ENCODE data around the gene MORC3.
"Not testable (repeated sequence)": the region's sequence is repeated elsewhere in the genome, so short reads cannot be mapped to it uniquely, and the experiment has no call there.

Gene MORC3, protein sequence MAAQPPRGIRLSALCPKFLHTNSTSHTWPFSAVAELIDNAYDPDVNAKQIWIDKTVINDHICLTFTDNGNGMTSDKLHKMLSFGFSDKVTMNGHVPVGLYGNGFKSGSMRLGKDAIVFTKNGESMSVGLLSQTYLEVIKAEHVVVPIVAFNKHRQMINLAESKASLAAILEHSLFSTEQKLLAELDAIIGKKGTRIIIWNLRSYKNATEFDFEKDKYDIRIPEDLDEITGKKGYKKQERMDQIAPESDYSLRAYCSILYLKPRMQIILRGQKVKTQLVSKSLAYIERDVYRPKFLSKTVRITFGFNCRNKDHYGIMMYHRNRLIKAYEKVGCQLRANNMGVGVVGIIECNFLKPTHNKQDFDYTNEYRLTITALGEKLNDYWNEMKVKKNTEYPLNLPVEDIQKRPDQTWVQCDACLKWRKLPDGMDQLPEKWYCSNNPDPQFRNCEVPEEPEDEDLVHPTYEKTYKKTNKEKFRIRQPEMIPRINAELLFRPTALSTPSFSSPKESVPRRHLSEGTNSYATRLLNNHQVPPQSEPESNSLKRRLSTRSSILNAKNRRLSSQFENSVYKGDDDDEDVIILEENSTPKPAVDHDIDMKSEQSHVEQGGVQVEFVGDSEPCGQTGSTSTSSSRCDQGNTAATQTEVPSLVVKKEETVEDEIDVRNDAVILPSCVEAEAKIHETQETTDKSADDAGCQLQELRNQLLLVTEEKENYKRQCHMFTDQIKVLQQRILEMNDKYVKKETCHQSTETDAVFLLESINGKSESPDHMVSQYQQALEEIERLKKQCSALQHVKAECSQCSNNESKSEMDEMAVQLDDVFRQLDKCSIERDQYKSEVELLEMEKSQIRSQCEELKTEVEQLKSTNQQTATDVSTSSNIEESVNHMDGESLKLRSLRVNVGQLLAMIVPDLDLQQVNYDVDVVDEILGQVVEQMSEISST

DNA sequence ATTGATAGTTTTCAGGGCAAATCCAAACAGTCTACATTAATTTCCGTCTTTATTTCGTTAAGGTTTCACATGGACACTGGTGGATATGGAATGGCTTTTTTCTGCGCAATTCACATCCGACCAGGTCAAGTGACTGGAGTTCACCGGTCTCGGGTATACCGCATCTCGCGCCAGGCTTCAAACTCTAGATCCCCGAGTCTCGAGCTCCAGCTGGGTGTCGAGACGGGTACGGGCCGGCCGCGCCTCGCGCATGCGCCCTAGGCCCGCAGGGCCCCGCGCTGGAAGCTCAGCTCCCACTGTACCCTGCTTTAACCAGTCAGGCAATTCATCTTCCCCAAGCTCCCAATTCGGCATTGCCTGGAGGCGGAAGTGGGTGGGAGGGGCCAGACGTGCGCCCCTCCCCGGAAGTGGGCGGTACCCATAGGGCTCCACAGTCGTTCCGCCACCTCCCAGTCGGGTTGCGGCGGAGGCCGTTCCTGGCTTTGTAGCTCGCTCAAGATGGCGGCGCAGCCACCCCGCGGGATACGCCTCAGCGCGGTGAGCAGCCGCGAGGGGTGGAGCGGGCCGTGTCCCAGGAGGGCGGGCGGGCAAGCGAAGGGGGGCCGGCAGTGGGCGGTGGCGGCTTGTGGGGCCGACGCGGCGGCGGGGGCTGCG is at the start of gene MORC3:
MORC3 (plus strand) TSS at position 431 of the 654 bp plus-strand sequence; CDS start at position 499, 68 bp downstream.
- peak; percentile 43 for FAIRE-seq

DNA sequence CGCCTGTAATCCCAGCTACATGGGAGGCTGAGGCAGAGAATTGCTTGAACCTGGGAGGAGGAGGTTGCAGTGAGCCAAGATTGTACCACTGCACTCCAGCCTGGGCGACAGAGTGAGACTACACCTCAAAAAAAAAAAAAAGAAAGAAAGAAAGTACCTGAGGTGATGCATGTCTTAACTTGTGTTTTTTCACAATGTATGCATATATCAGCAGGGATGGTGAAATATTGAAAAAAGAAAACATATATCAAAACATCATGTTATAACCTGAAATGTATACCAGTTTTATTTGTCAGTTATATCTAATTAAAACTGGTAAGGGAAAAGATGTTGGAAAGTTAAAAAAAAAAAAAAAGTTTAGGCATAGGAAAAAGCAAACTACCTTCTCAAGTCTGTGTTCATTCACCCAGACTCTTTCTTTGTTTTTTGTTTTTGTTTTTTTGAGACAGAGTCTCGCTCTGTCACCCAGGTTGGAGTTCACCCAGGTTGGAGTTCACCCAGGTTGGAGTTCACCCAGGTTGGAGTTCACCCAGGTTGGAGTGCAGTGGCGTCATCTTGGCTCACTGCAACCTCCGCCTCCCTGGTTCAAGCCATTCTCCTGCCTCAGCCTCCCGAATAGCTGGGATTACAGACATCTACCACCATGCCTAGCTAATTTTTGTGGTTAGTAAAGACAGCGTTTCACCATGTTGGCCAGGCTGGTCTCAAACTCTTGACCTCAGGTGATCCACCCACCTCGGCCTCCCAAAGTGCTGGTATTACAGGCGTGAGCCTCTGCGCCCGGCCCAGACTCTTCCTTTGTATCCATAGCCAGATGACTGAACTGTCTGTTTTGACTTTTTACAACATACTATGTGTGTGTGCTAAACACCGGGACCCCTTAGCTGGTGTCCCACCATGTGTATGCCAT is 49.0 kb upstream of the MORC3 start:
- FAIRE-seq: not testable (repeated sequence)

DNA sequence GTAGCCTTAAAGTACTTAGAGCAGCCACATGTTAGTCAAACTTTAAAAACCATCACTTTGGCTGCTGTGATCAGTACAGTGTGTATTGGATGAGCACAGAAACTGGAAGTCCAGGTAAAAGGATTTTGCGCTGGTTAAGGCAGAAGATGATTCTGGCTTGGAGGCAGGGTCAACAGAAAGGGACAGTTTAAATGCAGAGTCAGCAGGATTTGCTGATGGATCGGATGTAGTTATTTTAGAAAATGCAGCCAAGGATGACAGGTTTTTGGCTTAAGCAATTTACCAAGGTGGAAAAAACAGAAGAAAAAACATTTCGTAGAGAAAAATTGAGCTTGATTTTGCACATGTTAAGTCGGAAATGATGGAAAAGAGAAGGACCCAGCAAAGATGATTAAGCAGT is 45.9 kb upstream of the MORC3 start:
- FAIRE-seq: no peak

DNA sequence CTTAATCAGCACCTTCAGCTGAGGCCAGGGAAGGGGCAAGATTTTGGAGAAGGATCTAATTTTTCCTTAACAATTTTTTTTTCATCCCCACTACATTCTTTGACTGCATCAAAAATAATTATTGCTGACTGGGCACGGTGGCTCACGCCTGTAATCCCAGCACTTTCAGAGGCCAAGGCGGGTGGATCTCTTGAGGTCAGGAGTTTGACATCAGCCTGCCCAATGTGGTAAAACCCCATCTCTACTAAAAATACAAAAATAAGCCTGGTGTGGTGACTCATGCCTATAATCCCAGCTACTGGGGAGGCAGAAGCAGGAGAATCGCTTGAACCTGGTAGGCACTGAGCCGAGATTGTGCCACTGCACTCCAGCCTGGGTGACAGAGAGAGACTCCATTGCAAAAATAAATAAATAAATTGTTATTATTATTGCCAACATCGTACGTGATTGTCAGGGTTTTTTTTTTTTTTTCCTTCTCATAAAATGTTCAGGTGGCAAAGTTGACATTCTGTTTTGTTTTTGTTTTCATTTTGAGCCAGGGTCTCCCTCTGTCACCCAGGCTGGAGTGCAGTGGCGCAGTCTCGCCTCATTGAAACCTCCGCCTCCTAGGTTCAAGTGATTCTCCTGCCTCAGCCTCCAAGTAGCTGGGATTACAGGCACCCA is 37.3 kb upstream of the MORC3 start:
- FAIRE-seq: no peak

DNA sequence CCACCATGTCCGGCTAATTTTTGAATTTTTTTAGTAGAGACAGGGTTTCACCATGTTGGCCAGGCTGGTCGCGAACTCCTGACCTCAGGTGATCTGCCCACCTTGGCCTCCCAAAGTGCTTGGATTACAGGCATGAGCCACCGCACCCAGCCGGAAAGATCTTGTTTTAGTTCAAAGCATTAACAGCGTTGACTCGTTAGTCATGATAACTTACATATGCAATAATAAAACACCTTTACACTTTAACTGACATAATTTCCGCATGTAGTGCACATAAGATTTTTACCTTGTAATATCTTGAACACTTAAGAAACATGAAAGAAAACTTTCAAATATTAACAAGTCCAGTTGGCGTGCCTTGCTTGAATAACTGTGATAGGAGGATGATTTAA is 36.8 kb upstream of the MORC3 start:
- not testable (repeated sequence) for FAIRE-seq

DNA sequence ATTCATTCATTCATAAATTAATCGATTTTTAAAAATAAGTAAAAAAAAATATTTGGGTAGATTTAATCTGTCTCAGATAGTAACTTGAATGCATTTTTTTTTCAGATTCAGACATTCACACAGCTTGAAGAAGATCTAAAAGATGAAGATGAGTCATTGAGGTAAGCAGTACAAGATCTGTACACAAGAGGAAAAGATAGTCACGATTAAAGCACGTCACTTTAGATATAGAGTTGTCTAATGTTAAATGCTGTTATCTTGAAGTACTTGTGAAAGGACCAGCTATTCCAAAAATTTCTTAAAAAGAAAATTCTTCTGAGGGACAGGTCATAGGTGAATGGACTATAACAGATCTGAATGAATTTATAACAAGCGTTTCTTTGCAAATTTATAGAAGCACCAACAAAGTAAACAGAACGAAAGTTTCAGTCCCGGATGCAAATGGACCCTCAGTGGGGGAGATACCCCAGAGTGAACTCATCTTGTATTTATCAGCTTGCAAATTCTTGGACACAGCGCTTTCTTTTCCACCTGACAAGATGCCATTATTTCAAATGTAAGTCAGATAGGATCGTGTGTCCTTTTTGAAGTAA is 31.2 kb upstream of the MORC3 start:
- no peak for FAIRE-seq

DNA sequence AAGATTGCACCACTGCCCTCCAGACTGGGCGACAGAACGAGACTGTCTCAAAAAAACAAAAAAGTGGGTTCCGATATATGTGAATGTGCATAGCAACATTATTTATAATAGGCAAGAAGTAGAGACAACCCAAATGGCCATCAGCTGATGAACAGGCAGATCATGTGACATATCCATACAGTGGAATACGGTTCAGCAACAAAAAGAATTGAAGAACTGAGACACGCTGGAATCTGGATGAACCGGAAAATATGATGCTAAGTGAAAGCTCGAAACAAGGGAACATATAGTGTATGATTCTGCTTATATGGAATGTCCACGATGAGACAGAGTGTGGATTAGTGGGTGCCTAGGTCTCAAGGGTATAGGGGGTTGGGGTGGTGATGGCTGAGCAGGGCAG is 28.5 kb upstream of the MORC3 start:
- FAIRE-seq: no peak

DNA sequence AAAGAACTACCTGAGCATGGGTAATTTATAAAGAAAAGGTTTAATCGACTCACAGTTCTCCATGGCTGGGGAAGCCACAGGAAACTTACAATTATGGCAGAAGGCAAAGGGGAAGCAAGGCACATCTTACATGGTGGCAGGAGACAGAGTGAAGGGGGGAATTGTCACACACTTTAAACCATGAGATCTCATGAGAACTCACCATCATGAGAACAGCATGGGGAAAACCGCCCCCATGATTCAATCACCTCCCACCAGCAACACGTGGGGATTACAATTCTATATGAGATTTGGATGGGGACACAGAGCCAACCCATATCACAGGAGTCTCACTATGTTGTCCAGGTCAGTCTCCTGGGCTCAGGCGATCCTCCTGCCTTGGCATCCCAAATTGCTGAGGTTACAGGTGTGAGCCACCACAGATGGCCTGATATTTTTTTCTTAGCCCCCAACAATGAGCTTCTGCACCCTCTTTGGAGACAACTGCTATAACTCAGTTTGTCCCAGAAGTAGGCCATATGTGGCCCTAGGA is 22.5 kb upstream of the MORC3 start:
- FAIRE-seq: no peak

DNA sequence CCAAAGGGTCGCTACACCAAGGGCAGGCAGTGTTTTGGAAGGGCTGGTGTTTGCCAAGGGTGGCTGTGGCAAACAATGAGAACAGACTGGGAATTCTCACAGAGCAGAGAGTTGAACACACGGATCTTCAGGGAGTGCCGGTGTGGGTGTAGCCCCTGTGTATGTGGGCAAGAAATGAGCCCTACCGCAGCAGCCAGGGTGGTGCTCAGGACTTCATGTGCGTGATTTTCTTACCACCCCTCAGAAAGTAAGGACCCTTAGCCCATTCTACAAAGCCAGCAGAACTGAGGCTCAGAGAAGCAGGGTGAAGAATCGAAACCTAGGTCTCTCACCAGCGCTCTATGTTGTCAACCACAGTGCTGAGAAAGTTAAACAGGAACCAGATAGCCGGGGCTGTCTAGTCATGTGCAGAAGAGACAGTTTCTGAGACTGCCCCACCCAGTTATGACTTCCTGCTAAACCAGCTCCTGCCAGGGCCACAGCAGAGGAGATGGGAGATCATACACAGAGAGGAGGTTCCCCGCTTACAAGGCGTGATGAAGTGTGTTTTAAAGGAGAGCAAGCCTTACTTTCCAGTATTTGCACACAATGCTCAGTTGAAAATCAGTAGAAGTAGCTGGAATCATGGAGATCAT is 21.9 kb upstream of the MORC3 start:
- FAIRE-seq: no peak

DNA sequence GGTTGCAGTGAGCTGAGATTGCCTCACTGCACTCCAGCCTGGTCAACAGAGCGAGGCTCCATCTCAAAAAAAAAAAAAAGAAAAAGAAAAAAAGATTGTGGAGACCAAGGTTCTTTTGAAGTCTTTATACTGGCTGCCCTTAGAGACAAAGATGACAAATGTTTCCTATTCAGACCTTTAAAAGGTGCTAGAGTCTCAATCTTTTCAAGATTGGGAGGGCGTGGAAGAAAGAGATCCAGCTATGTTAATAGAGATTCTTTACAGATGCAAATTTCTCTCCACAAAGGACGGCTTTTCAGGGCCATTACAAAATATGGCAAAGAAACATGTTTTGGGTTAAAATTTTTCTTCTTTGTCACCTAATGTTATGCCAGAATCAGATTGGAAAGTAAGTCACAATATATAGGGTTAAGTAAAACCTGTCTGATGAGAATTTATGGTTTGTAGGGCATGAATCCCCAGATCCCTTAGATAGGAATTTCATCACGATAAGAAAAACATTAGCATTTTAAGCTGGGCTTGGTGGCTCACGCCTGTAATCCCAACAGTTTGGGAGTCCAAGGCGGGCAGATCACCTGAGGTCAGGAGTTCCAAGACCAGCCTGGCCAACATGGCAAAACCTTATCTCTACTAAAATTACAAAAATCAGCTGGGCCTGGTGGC is 13.0 kb upstream of the MORC3 start:
- no peak for FAIRE-seq

DNA sequence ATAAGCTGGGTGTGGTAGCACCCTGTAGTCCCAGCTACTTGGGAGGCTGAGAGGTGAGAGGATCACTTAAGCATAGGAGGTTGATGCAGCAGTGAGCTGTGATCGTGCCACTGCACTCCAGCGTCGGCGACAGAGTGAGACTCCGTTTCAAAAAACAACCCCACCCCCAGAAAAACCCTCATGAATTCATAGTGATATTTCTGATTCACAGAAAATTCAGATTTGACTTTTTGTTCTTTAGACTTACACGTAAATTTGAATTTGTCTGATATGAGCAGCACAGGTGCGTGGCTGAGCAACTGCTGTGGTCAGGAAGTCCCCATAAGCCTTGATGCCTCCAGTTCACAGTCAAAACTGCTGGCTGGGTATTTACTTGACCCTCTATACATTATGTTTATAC is 10.0 kb upstream of the MORC3 start:
- FAIRE-seq: no peak

DNA sequence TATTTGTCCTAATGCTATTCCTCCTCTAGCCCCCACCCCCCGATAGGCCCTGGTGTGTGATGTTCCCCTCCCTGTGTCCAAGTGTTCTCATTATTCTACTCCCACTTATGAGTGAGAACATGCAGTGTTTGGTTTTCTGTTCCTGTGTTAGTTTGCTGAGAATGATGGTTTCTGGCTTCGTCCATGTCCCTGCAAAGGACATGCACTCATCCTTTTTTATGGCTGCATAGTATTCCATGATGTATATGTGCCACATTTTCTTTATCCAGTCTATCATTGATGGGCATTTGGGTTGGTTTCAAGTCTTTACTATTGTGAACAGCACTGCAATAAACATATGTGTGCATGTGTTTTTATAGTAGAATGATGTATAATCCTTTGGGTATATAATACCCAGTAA is 6.6 kb upstream of the MORC3 start:
- not testable (repeated sequence) for FAIRE-seq

DNA sequence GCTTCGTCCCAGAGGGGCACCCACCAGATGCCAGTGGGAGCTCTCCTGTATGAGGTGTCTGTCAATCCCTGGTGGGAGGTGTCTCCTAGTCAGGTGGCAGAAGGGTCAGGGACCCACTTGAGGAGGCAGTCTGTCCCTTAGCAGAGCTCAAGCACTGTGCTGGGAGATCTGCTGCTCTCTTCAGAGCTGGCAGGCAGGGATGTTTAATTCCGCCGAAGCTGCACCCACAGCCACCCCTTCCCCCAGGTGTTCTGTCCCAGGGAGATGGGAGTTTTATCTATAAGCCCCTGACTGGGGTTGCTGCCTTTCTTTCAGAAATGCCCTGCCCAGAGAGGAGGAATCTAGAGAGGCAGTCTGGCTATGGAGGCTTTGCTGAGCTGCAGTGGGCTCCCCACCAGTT is 4.0 kb upstream of the MORC3 start:
- not testable (repeated sequence) for FAIRE-seq

DNA sequence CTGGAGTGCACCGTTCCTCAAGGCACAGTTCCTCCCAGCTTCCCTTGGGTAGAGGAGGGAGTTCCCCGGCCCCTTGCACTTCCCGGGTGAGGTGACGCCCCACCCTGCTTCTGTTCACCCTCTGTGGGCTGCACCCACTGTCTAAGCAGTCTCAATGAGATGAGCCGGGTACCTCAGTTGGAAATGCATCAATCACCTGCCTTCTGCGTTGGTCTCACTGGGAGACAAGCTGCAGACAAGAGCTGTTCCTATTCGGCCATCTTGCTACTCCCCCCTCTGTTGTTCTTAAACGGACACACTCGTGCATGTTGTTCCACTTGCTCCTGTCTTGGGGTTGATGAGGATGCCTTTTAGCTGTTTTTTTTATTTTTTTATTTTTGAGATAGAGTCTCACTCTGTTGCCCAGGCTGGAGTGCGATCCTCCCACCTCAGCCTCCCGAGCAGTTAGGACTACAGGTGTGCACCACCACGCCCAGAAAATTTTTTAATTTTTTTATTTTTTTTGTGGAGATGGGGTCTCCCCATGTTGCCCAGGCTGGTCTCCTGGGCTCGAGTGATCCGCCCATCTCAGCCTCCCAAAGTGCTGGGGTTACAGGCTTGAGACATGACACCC is 3.0 kb upstream of the MORC3 start:
- FAIRE-seq: no peak

DNA sequence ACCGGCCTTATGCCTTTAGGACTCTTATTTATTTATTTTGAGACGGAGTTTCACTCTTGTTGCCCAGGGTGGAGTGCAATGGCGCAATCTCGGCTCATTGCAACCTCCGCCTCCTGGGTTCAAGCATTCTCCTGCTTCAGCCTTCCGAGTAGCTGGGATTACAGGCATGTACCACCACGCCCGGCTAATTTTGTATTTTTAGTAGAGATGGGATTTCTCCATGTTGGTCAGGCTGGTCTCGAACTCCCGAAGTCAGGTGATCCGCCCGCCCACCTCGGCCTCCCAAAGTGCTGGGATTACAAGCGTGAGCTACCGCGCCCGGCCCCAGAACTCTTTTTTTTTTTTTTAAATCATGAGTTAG is 611 bp upstream of the MORC3 start:
- FAIRE-seq: not testable (repeated sequence)

DNA sequence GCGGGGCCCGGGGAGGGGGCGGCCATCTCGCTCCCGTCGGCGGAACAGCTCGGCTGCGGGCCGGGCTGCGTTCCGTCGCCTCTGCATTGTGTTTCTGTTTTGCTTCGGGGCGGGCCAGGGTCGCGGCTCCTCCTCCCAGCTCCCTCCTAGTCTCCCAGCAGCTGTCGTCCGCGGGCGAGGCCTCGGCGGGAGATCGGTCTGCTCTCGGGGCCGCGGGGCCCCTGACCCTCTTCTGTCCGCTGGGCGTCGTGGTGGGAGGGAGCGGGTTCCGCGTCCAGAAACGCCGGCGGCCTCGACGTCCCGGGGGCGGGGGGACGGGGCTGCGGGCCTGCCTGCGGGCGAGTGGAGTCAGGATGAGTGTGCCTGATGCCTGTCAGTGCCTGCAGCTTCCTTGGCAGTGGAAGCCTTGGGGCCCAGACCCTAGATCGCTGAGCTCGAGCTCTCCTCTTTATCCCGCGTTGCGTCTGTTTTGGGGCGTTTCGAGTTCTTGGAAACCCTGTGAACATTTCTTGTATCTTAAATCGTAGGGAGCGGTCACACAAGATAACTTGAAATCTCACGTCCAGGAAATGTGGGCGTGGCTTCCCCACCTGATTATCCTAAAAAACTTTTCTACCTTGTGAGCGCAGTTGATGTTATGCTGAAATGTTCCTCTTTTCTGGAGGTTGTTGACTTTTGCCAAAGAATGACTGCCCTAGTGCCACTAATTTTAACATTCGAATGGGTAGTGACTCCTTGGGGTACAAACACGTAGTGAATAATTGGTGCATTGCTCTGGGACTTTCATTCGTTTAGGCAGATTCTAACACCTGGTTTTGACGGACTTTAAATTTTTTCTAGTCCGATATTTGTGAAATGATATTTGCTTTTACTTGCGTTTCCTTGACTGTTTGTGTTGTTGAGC is 676 bp downstream of the MORC3 start:
- FAIRE-seq: no peak

DNA sequence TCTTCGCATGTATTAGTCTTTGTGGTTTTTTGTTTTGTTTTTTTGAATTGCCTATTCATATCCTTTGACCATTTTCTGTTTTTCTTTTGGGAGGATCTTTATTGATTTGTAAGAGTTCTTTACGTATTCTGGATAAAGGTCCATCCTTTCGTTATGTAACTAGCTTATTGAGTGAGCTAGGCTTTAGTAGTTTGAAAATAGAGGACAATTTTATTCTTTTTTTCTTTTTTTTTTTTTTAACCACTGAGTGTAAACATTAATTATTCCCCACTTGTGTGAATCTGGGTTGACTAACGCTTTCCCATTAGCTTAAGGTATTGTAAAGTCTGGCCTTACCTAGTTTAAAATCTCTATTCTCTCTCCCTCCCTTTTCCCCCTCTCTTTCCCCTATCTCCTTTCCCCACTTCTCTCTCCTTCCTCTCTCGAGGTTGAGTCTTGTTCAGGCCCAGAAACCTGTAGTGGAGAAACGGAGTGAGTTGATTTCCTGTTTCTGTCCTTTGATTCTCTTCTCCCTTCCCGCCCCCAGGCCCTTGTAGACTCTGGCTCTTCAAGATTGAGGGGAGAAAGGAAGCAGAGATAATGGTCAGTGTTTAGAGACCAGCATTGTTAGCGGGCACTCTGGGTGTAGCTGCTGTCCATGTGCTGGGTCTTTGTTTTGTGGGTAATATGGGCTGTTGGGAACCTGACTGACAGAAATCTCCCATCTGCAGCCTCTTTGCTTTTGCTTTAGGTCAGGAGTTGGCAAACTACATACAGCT is 1.5 kb downstream of the MORC3 start:
- no peak for FAIRE-seq

DNA sequence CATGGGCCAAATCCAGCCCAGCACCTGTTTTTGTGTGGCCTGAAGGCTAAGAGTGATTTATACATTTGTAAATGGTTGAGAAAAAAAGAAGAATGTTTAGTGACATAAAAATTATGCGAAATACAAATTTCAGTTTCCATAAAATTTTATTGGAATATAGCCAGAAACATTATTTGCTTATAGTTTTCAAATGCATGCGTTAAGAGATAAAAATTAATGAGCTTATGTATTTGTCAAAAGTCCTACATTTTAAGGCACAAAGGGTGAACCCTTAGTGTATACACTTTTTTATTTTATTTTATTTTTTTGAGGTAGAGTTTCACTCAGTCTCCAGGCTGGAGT is 2.1 kb downstream of the MORC3 start:
- FAIRE-seq: no peak

All from colon (tissue), 2 donors.